ENCODE measurements around the gene ACTN1. TPM values are rescaled to one million over a fixed set of nuclear protein-coding genes. Genes with fewer than 3 reads are reported as not detected.

Gene ACTN1
- total and polyA plus RNA-seq, 10 of the 15 experiments (the other 5 are each of a cell fraction or from before 2014, with no cell fraction given): 0.14 to 39.4 (median 2.6) TPM

DNA sequence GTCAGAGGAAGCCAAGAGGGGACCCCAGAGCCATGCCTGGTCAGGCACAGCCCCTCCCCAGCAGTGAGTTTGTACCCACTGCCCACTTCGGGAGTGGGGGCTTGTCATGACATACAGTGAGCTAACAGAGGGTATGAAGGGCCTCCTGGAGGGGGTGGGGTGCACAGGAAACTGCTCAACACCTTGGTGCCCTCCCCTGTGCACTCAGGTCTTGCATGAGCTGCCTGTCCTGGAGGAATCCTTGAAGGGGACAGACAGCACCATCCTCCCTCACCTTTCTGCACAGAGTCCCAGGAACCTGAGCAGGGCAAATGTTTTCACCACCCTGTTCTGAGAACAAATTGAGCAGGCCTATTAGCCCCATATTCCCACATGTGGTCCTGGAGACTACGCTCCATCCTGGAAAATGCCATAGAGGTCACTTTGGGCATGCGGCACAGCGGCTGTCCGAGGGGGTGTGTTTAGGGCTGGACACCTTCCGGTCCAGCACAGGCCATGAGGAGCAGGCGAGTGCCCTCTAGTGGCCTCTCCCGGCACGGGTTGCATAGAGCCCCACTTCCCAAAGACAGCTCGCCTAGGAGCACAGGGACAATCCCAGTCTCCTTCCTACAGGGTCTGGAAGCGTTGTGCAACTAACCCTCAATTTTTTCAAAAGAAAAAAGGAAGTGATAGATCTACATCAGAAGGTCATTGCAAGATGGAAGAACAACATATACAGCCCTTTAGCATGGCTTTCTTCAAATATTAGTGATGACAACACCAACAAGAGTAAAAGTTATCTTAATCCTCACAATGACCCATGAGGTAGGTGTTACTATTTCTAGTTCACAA lies 154.4 kb downstream of the ACTN1 start:
- in situ Hi-C loops (cut with MboI): loop anchor here (5.0 to 10.0 kb wide), 2 partner anchors 890 to 987 kb away; no protein-coding TSS in a partner anchor
- TF ChIP-seq IKZF1 (conservative IDR thresholded peaks at IDR 0.05) (peak; percentile 83), MYC (IDR thresholded peaks at IDR 0.05; ENCODE audit: insufficient read depth, insufficient read length, insufficient replicate concordance, low read length, severe bottlenecking) (peak; percentile 21), HDGF (IDR thresholded peaks at IDR 0.05) (no peak), ZNF384 (IDR thresholded peaks at IDR 0.05; ENCODE audit: borderline replicate concordance, low read depth, low read length) (no peak), ZSCAN29 (IDR thresholded peaks at IDR 0.05) (no peak), HCFC1 (IDR thresholded peaks at IDR 0.05; ENCODE audit: low read length) (peak; percentile 52), IKZF2 (IDR thresholded peaks at IDR 0.05) (peak; percentile 66 to 72; a peak in 3 of 4 replicates), CHD1 (IDR thresholded peaks at IDR 0.05; ENCODE audit: low read depth, low read length) (no peak), RCOR1 (conservative IDR thresholded peaks at IDR 0.05; ENCODE audit: low read depth, low read length) (no peak), EGR1 (IDR thresholded peaks at IDR 0.05; ENCODE audit: borderline replicate concordance in 1 of 2, low read depth in 2 of 2, low read length in 2 of 2) (no peak), WRNIP1 (IDR thresholded peaks at IDR 0.05; ENCODE audit: borderline replicate concordance, low read depth, low read length) (0 out of 2 replicates have a peak, but pooled peaks have one; percentile 44), RFX5 (IDR thresholded peaks at IDR 0.05; ENCODE audit: low read depth, low read length) (no peak)
- TF ChIP-seq, protein P1, sequence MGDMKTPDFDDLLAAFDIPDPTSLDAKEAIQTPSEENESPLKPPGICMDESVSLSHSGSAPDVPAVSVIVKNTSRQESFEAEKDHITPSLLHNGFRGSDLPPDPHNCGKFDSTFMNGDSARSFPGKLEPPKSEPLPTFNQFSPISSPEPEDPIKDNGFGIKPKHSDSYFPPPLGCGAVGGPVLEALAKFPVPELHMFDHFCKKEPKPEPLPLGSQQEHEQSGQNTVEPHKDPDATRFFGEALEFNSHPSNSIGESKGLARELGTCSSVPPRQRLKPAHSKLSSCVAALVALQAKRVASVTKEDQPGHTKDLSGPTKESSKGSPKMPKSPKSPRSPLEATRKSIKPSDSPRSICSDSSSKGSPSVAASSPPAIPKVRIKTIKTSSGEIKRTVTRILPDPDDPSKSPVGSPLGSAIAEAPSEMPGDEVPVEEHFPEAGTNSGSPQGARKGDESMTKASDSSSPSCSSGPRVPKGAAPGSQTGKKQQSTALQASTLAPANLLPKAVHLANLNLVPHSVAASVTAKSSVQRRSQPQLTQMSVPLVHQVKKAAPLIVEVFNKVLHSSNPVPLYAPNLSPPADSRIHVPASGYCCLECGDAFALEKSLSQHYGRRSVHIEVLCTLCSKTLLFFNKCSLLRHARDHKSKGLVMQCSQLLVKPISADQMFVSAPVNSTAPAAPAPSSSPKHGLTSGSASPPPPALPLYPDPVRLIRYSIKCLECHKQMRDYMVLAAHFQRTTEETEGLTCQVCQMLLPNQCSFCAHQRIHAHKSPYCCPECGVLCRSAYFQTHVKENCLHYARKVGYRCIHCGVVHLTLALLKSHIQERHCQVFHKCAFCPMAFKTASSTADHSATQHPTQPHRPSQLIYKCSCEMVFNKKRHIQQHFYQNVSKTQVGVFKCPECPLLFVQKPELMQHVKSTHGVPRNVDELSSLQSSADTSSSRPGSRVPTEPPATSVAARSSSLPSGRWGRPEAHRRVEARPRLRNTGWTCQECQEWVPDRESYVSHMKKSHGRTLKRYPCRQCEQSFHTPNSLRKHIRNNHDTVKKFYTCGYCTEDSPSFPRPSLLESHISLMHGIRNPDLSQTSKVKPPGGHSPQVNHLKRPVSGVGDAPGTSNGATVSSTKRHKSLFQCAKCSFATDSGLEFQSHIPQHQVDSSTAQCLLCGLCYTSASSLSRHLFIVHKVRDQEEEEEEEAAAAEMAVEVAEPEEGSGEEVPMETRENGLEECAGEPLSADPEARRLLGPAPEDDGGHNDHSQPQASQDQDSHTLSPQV (IDR thresholded peaks at IDR 0.05): 0 out of 2 replicates have a peak, but pooled peaks have one; percentile 26
- TF ChIP-seq, protein P2, sequence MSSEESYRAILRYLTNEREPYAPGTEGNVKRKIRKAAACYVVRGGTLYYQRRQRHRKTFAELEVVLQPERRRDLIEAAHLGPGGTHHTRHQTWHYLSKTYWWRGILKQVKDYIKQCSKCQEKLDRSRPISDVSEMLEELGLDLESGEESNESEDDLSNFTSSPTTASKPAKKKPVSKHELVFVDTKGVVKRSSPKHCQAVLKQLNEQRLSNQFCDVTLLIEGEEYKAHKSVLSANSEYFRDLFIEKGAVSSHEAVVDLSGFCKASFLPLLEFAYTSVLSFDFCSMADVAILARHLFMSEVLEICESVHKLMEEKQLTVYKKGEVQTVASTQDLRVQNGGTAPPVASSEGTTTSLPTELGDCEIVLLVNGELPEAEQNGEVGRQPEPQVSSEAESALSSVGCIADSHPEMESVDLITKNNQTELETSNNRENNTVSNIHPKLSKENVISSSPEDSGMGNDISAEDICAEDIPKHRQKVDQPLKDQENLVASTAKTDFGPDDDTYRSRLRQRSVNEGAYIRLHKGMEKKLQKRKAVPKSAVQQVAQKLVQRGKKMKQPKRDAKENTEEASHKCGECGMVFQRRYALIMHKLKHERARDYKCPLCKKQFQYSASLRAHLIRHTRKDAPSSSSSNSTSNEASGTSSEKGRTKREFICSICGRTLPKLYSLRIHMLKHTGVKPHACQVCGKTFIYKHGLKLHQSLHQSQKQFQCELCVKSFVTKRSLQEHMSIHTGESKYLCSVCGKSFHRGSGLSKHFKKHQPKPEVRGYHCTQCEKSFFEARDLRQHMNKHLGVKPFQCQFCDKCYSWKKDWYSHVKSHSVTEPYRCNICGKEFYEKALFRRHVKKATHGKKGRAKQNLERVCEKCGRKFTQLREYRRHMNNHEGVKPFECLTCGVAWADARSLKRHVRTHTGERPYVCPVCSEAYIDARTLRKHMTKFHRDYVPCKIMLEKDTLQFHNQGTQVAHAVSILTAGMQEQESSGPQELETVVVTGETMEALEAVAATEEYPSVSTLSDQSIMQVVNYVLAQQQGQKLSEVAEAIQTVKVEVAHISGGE (CRISPR knock-in tag; IDR thresholded peaks at IDR 0.05): peak; percentile 86

More for the DNA sequence above, 154.4 kb downstream of the ACTN1 start:
- H2AFZ ChIP-seq (ENCODE audit: control insufficient read depth, low read depth, low read length): peak overlapping the region; percentile 61
- peak; percentile 10; the same call in 1 of the 3 replicates for ATAC-seq
- RAD21 ChIA-PET (ENCODE audit: unreplicated experiment): interaction anchor here (0.8 to 13.5 kb wide), 16 partner anchors 9 to 890 kb away, joined by 3 to 292 read pairs (median 4); no protein-coding TSS in a partner anchor
- no peaks in the 10 kb centered on the region for H4K20me1 ChIP-seq (ENCODE audit: control insufficient read depth, insufficient read depth)
- intact Hi-C loops (cut with micrococcal nuclease; ENCODE audit: unreplicated experiment): no loop called here
- H3K79me2 ChIP-seq (ENCODE audit: control insufficient read depth, insufficient read depth, low read length): peaks cover 3% of the 10 kb centered on the region; the same call in 1 of the 2 replicates
- no peak overlapping the region for H3K4me3 ChIP-seq
- CTCF ChIA-PET: interaction anchor here (0.6 to 22.6 kb wide), 29 partner anchors 9 to 1008 kb away, joined by 3 to 310 read pairs (median 4); partner anchors contain the start of genes ZFP36L1 and ZFYVE26
- POLR2A ChIA-PET: interaction anchor here (1.1 to 1.3 kb wide), 3 partner anchors 10 to 880 kb away, joined by 3 to 6 read pairs (median 3); no protein-coding TSS in a partner anchor
- no peak for DNase-seq (ENCODE audit: low read depth, low spot score)
- SMC1A ChIA-PET (ENCODE audit: uncharacterized antibody, unreplicated experiment): interaction anchor here (0.9 to 15.9 kb wide), 12 partner anchors 11 to 984 kb away, joined by 3 to 314 read pairs (median 6); partner anchors contain the start of gene ZFP36L1
- no peaks in the 10 kb centered on the region for H3K9me3 ChIP-seq (replicated peaks; ENCODE audit: control insufficient read depth, insufficient read depth, low read length)
- H3K27ac ChIP-seq (ENCODE audit: control insufficient read depth, insufficient read depth): no peak overlapping the region; the same call in 1 of the 2 replicates
- no TSS peak for BruUV-seq (replicated peaks)
- H3K4me1 ChIP-seq (ENCODE audit: control insufficient read depth, insufficient read depth, low read length): peaks cover 50% of the 10 kb centered on the region
- no peak overlapping the region for H3K9ac ChIP-seq (ENCODE audit: control insufficient read depth, insufficient read depth, low read length)
- H3K36me3 ChIP-seq (ENCODE audit: control insufficient read depth in 2 of 2, insufficient read depth in 2 of 2, low read length in 1 of 2): no peaks in the 10 kb centered on the region
- peak overlapping the region; percentile 19; the same call in 1 of the 2 replicates for H3K4me2 ChIP-seq (ENCODE audit: control insufficient read depth, insufficient read depth)
- peak; percentile 27 for FAIRE-seq
- no peaks in the 10 kb centered on the region for H3K27me3 ChIP-seq (replicated peaks in 1 of 2; ENCODE audit: control insufficient read depth in 2 of 2, insufficient read depth in 2 of 2, low read length in 1 of 2)
- WGBS (ENCODE audit: insufficient coverage, insufficient replicate concordance, low lambda C conversion rate, missing lambda C conversion rate): 3% methylated on average over 11 of the region's 11 CpGs

All from GM12878 (cell line).